Breast epithelium (tissue), 4 donors: ENCODE results near the gene ARL5A. TPM values are rescaled to one million over a fixed set of nuclear protein-coding genes. Genes with fewer than 3 reads are reported as not detected.

Source experiments
- DNase-seq, 2 donors: peaks; one replicate each; pipeline ENCODE4 v3.0.0-alpha.2; 2019; ENCODE audit warnings: low spot score in 2 of 2
- H3K27ac ChIP-seq, 2 donors: fragments of 200-600 bp; sonication (generic) in 1 of 2; one replicate each; pipeline ENCODE4 v1.5.1; 2016 to 2019; ENCODE audit warnings: mild to moderate bottlenecking in 1 of 2
- H3K27me3 ChIP-seq, 2 donors: fragments of 200-600 bp; sonication (generic) in 1 of 2; one replicate each; pipeline versions ENCODE4 v1.5.1 to v1.6.0; 2017 to 2019; ENCODE audit warnings: control low read depth in 1 of 2, mild to moderate bottlenecking in 1 of 2
- H3K36me3 ChIP-seq: fragments of 200-600 bp; one replicate; pipeline ENCODE4 v1.5.1; 2019
- H3K4me1 ChIP-seq, 2 donors: fragments of 200-600 bp; sonication (generic); one replicate each; pipeline ENCODE4 v1.5.1; 2016 to 2019; ENCODE audit warnings: control low read depth in 1 of 2
- H3K4me3 ChIP-seq, 3 donors: fragments of 200-600 bp; sonication (generic); 1 replicate in 2 of 3; 2 replicates in 1 of 3; pipeline ENCODE4 v1.5.1; 2016 to 2019; ENCODE audit warnings: mild to moderate bottlenecking in 3 of 3, moderate library complexity in 2 of 3
- H3K9me3 ChIP-seq, 2 donors: fragments of 200-600 bp; sonication (generic) in 1 of 2; one replicate each; pipeline ENCODE4 v1.5.1; 2016 to 2019; ENCODE audit warnings: control low read depth in 1 of 2
- CTCF ChIP-seq, 3 donors: fragments of 450-650 bp; IDR thresholded peaks; one replicate each; pipeline ENCODE4 v1.5.1; 2016 to 2017; ENCODE audit warnings: antibody characterized with exemption in 3 of 3, mild to moderate bottlenecking in 3 of 3, moderate library complexity in 3 of 3
- POLR2A ChIP-seq: fragments of 450-650 bp; IDR thresholded peaks from one replicate; pipeline ENCODE4 v1.6.1; 2016; ENCODE audit warnings: antibody characterized with exemption, mild to moderate bottlenecking, moderate library complexity
- POLR2AphosphoS5 ChIP-seq, 3 donors: sonication (generic); formaldehyde crosslinking; IDR thresholded peaks; one replicate each; pipeline ENCODE4 v1.6.1; 2017; ENCODE audit warnings: antibody characterized with exemption in 3 of 3
- intact Hi-C: fragments of 100-400 bp; cut with DNase I; formaldehyde crosslinking; loops from one replicate; pipeline ENCODE4 v1.15.1; 2023; ENCODE audit warnings: low total_unique reads
- total RNA-seq, 3 donors: library from RNA; depleted of rRNA; stranded (reverse); fragments of >200 nt; gene quantifications; one replicate each; pipeline ENCODE4 v1.1.0, GENCODE V29; 2016

ARL5A gene
- total RNA-seq, 3 donors from 2014 or later: 43.2 to 63.1 (median 45.6) TPM

DNA sequence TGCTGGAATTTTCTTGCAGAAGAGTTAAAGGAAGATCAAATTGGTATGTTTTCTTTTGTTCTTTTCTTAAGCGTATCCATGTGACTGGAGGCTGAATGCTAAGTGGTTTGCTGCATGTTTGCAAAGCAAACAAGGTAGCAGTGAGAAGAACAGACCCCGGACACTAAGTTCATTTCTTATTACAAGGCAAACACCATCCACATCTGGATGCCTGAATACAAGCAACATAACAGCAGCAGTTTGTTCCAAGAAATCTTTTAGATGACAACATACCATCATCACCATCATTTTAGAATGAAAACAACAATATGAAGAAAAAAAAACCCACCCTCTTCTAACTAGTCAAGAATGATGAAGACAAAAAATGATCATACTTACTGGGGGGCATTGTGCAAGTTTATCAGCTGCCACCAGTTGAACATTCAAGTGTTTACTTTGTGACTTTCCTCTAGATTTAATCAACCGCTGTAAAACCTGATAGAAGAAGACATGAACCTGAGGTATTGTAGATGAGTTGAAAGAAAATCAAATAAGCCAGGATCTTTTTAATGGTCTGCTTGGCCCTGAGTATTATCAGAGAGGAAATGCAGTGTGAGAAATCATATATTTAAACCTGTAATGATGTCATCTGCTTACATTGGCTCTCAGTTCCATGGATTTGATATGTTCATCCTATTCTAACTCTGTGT, 25.0 kb upstream of the ARL5A start:
- TF ChIP-seq CTCF (IDR thresholded peaks at IDR 0.05): no peak
- no peak for TF ChIP-seq POLR2AphosphoS5 (IDR thresholded peaks at IDR 0.05)
- TF ChIP-seq POLR2A: no peak
- Histone ChIP-seq H3K27ac (no peak overlapping the region), H3K9me3 (no peaks in the 10 kb centered on the region), H3K4me3 (no peak overlapping the region), H3K27me3 (no peaks in the 10 kb centered on the region), H3K4me1 (no peaks in the 10 kb centered on the region), H3K36me3 (no peaks in the 10 kb centered on the region)
- DNase-seq: no peak
- intact Hi-C loops: no loop called here

DNA sequence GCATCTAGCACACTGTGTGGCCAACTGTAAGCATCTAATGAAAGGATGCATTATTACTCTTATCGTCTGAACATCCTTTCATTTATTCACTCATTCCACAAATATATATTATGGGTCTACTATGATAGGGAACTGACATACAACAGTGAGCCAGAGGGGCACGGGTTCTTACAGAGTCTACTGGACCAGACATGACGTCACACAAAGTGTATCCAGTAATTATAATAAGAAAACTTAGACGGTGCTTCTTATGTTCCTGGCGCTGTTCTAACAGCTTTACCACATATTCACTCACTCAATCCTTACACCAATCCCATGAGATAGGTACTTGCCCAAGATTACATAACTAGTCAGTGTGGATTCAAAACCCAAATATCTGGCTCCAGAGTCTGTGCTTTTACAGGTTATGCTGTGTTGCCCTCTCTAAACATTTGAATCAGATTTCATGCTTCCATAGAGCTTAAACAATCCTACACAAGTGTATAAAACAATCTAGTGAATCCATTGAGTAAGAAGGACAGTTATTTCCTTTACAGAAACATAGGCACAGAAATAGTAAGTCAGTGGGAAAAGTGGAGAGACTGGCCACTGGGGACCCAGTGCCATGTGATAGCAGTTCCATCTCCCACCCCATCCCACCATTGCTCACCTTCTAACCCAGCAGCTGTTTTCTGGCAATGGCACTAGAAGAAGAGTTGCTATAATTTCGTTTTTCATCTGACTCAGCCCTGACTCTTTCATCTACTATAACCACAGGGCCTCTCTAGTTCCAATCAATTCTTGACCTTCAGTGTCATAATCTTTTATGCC, 24.2 kb upstream of the ARL5A start:
- H3K9me3 ChIP-seq: no peaks in the 10 kb centered on the region
- no peak for TF ChIP-seq CTCF (IDR thresholded peaks at IDR 0.05)
- TF ChIP-seq POLR2AphosphoS5 (IDR thresholded peaks at IDR 0.05): no peak
- no peak for TF ChIP-seq POLR2A
- H3K4me1 ChIP-seq: no peaks in the 10 kb centered on the region
- H3K36me3 ChIP-seq: no peaks in the 10 kb centered on the region
- no peak overlapping the region for H3K27ac ChIP-seq
- DNase-seq: no peak
- intact Hi-C loops: no loop called here
- H3K4me3 ChIP-seq: no peak overlapping the region
- no peaks in the 10 kb centered on the region for H3K27me3 ChIP-seq

GRCh38 chr2:151851761-151852160, 23.5 kb upstream of the ARL5A start:
- intact Hi-C loops: no loop called here
- Histone ChIP-seq H3K27ac (no peak overlapping the region), H3K9me3 (no peaks in the 10 kb centered on the region), H3K4me3 (no peak overlapping the region), H3K36me3 (no peaks in the 10 kb centered on the region), H3K27me3 (no peaks in the 10 kb centered on the region), H3K4me1 (no peaks in the 10 kb centered on the region)
- no peak for DNase-seq
- no peak for TF ChIP-seq POLR2A
- no peak for TF ChIP-seq POLR2AphosphoS5 (IDR thresholded peaks at IDR 0.05)
- no peak for TF ChIP-seq CTCF (IDR thresholded peaks at IDR 0.05)

GRCh38 chr2:151849413-151850010, 21.3 kb upstream of the ARL5A start:
- H3K9me3 ChIP-seq: no peaks in the 10 kb centered on the region
- no peaks in the 10 kb centered on the region for H3K36me3 ChIP-seq
- H3K27ac ChIP-seq: no peak overlapping the region
- no peak for TF ChIP-seq POLR2A
- TF ChIP-seq POLR2AphosphoS5 (IDR thresholded peaks at IDR 0.05): no peak
- no peak for TF ChIP-seq CTCF (IDR thresholded peaks at IDR 0.05)
- intact Hi-C loops: no loop called here
- no peak for DNase-seq
- H3K4me3 ChIP-seq: no peak overlapping the region
- H3K27me3 ChIP-seq: no peaks in the 10 kb centered on the region
- no peaks in the 10 kb centered on the region for H3K4me1 ChIP-seq

GRCh38 chr2:151845884-151846283, 17.7 kb upstream of the ARL5A start:
- no peaks in the 10 kb centered on the region for H3K27me3 ChIP-seq
- no peaks in the 10 kb centered on the region for H3K36me3 ChIP-seq
- H3K9me3 ChIP-seq: no peaks in the 10 kb centered on the region
- no peak overlapping the region for H3K27ac ChIP-seq
- no peak for DNase-seq
- no peak overlapping the region for H3K4me3 ChIP-seq
- no peak for TF ChIP-seq POLR2A
- TF ChIP-seq POLR2AphosphoS5 (IDR thresholded peaks at IDR 0.05): no peak
- no peak for TF ChIP-seq CTCF (IDR thresholded peaks at IDR 0.05)
- intact Hi-C loops: no loop called here
- no peaks in the 10 kb centered on the region for H3K4me1 ChIP-seq
